Cardiac muscle cell (in vitro differentiated cells and primary cell): ENCODE data around the gene CENPX. TPM values are rescaled to one million over a fixed set of nuclear protein-coding genes. Genes with fewer than 3 reads are reported as not detected.

Experiments
- DNase-seq, 2 donors: peaks; one replicate each; pipeline versions ENCODE4 v3.0.0 to v3.0.0-alpha.2; 2010 to 2017; ENCODE audit warnings: low read depth in 1 of 2, low spot score in 1 of 2
- H3K27ac ChIP-seq: fragments of 200-600 bp; sonication (generic); 2 replicates; pipeline ENCODE4 v1.5.1; 2016
- H3K27me3 ChIP-seq: fragments of 200-600 bp; sonication (generic); 2 replicates; pipeline ENCODE4 v1.6.0; 2016; ENCODE audit warnings: control low read depth
- H3K36me3 ChIP-seq: fragments of 200-600 bp; sonication (generic); 2 replicates; pipeline ENCODE4 v1.5.1; 2016; ENCODE audit warnings: control low read depth
- H3K4me1 ChIP-seq: fragments of 200-600 bp; sonication (generic); 2 replicates; pipeline ENCODE4 v1.8.1; 2017; ENCODE audit warnings: low read depth, mild to moderate bottlenecking, mixed run types
- H3K4me3 ChIP-seq: fragments of 200-600 bp; sonication (generic); 2 replicates; pipeline ENCODE4 v1.5.1; 2016; ENCODE audit warnings: mild to moderate bottlenecking
- H3K9me3 ChIP-seq: fragments of 200-600 bp; sonication (generic); 2 replicates; pipeline ENCODE4 v1.5.1; 2017; ENCODE audit warnings: low read depth, mild to moderate bottlenecking, control low read depth
- polyA plus RNA-seq: library from polyadenylated mRNA; unstranded; fragments of >200 nt; fragmentation: Nextera tagmentation; extraction: Ambion mirVana; gene quantifications from 2 replicates; pipeline ENCODE4 v1.2.1, GENCODE V29; 2016
- total RNA-seq: library from RNA; depleted of rRNA; stranded (reverse); fragments of >200 nt; gene quantifications from 2 replicates; pipeline ENCODE4 v1.2.3, GENCODE V29; 2016
- TF ChIP-seq, protein P1 (sequence below): IDR thresholded peaks from 2 replicates; pipeline ENCODE4 v1.5.1; 2012; ENCODE audit warnings: low read depth, mild to moderate bottlenecking, low read length

CENPX gene
- total and polyA plus RNA-seq, 2 experiments from 2014 or later, result 82.9 to 129 TPM

DNA sequence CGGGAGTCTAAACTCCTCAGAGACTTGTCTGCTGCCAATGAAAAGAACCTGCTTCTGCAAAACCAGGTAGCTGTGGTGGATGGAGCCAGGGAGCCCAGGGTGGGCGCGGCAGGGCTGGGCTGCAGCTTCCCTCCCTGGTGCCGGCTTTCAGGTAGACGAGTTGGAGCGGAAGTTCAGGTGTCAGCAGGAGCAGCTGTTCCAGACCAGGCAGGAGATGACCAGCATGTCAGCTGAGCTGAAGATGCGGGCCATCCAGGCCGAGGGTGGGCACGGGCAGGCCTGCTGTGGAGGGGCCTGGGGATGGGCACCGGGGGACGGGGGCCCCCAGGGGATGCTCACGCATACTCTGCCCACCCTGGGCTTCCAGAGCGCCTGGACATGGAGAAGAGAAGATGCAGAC, 5.6 kb upstream of the CENPX start:
- Histone ChIP-seq H3K36me3 (no peaks in the 10 kb centered on the region), H3K27me3 (no peaks in the 10 kb centered on the region), H3K4me3 (no peak overlapping the region), H3K9me3 (no peaks in the 10 kb centered on the region), H3K27ac (no peak overlapping the region), H3K4me1 (no peaks in the 10 kb centered on the region)
- TF ChIP-seq, protein P1, sequence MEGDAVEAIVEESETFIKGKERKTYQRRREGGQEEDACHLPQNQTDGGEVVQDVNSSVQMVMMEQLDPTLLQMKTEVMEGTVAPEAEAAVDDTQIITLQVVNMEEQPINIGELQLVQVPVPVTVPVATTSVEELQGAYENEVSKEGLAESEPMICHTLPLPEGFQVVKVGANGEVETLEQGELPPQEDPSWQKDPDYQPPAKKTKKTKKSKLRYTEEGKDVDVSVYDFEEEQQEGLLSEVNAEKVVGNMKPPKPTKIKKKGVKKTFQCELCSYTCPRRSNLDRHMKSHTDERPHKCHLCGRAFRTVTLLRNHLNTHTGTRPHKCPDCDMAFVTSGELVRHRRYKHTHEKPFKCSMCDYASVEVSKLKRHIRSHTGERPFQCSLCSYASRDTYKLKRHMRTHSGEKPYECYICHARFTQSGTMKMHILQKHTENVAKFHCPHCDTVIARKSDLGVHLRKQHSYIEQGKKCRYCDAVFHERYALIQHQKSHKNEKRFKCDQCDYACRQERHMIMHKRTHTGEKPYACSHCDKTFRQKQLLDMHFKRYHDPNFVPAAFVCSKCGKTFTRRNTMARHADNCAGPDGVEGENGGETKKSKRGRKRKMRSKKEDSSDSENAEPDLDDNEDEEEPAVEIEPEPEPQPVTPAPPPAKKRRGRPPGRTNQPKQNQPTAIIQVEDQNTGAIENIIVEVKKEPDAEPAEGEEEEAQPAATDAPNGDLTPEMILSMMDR, result no peak
- no peak for DNase-seq

DNA sequence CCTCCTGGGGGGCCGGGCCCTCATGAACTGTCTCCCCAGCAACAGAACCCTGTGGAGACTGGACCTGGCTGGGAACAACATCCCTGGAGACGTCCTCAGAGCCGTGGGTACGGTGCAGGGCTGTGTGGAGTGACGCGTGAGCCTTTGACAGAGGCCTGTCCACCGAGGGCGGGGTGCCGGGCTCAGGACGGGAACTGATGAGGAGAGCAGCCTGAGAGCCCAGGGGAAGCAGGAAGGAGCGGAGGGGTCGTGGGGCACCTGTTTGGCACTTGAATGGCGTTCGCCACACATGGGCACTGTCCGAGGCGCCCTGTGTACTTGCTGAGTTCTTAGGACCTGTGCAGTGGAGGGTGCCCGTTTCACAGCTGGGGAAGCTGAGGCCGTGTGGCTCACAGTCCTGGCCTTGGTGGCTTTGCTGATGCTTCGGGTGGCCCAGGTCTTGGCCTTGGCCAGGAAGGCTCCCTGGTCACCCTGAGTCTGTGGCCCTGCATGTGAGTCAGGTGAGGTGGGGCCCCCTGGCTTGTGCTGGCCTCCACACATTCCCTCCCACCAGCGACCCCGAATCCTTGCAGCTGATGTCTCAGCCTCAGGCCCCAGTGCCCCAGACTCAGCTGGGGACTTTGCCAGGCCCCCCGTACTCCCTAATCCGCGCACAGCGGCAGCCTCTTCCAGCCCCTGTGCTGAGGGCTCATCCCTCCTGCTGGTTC, 2.9 kb upstream of the CENPX start:
- no peaks in the 10 kb centered on the region for H3K36me3 ChIP-seq
- H3K4me3 ChIP-seq, result no peak overlapping the region
- H3K9me3 ChIP-seq, result no peaks in the 10 kb centered on the region
- H3K27ac ChIP-seq, result no peak overlapping the region
- no peaks in the 10 kb centered on the region for H3K27me3 ChIP-seq
- TF ChIP-seq, protein P1, result no peak
- no peaks in the 10 kb centered on the region for H3K4me1 ChIP-seq
- no peak for DNase-seq

DNA sequence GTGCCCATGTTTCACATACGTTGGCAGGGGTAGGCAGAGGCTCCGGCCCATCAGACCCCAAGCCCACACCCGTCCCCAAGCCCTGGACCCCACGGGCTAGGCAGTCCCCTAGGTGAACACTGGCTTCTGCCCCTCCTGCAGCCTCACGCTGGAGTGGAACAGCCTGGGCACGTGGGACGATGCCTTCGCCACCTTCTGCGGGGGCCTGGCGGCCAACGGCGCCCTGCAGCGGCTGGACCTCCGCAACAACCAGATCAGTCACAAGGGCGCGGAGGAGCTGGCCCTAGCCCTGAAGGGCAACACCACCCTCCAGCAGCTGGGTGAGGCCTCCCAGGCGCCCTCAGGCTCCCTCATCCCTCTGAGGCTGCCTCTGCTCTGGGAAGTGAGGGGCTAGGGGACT, 2.2 kb upstream of the CENPX start:
- TF ChIP-seq, protein P1, result no peak
- Histone ChIP-seq H3K36me3 (no peaks in the 10 kb centered on the region), H3K4me1 (no peaks in the 10 kb centered on the region), H3K4me3 (no peak overlapping the region), H3K27me3 (no peaks in the 10 kb centered on the region), H3K9me3 (no peaks in the 10 kb centered on the region), H3K27ac (no peak overlapping the region)
- no peak for DNase-seq

DNA sequence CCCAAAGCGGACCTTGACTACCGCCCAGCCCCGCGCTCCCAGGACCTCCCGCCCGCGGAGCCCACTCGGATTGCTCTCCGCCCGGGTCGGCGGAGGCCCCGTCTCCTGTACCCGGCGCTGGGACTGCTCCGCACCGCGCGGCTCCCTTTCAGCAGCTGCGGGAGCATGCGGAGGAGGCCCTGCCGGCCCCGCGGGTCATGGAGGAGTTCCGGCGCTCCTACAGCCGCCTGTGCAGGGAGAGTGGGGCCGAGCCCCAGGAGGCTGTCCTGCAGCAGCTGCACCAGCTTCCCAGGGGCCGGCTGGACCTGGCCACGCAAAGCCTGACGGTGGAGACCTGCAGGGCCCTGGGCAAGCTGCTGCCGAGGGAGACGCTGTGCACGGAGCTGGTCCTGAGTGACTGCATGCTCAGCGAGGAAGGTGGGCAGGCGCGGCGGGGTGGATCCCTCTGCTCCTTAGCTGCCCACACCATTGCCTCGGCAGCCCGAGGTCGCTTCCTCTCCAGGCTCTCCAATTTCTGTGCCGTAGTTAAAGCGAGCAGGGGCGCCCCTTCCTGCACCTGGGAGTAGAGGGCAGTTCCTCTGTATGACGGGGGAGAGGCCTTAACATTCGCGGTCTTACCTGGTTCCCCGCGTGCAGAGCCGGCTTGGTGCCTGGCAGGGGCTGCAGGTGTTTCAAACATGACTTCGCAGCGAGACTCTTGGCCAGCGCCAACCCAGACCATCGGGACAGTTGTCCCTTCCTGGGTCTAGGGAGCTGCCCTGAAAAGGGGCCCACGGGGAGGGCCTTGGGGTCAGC, 966 bp upstream of the CENPX start:
- peak overlapping the region; percentile 53 for H3K4me3 ChIP-seq
- H3K27ac ChIP-seq, result no peak overlapping the region
- H3K4me1 ChIP-seq, result no peaks in the 10 kb centered on the region
- H3K9me3 ChIP-seq, result no peaks in the 10 kb centered on the region
- H3K27me3 ChIP-seq, result no peaks in the 10 kb centered on the region
- TF ChIP-seq, protein P1, result no peak
- H3K36me3 ChIP-seq, result no peaks in the 10 kb centered on the region
- DNase-seq, result peak; percentile 26 to 57

DNA sequence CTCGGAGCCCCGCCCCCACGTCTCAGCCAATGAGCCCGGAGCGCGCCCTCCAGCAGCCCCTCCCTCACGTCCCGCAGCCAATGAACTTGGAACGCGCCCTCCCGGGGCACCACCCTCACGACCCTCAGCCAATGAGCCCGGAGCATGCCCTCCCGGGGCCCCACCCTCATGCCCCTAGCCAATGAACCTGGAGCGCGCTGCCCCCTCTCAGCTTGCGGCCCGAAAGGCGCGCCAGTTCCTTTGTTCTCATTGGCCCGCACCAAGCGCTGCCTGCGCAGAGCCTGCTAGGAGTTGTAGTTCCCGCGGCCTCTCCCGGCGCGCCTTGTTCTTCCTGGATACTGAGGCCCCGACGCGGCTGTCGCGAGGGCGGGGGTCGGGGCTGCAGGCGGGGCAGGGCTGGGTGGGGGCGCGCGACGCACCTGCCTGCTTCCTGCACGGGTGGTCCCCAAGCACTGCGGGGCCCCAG, 336 bp upstream of the CENPX start, which contains the start of gene LRRC45:
Gene LRRC45, plus strand, starts transcription at position 325 of the 466 bp plus-strand sequence. CDS start 339 bp downstream, outside the sequence.
- H3K27ac ChIP-seq, result no peak within 1 kb of the TSS
- no peaks in the 10 kb centered on the region for H3K27me3 ChIP-seq
- H3K4me1 ChIP-seq, result no peaks in the 10 kb centered on the region
- peak within 1 kb of the TSS; percentile 61 for H3K4me3 ChIP-seq
- TF ChIP-seq, protein P1, result no peak
- peak; percentile 100 for DNase-seq
- H3K9me3 ChIP-seq, result no peaks in the 10 kb centered on the region
- no peaks in the 10 kb centered on the region for H3K36me3 ChIP-seq
